ENCODE data around the gene NUP43. TPM values are rescaled to one million over a fixed set of nuclear protein-coding genes. Genes with fewer than 3 reads are reported as not detected.
"Not testable (repeated sequence)": the region's sequence is repeated elsewhere in the genome, so short reads cannot be mapped to it uniquely, and the experiment has no call there.

Gene NUP43
- total and polyA plus RNA-seq, 2 donors (not counting 1 experiment from before 2014, with no cell fraction given) = 12.9 to 75.7 TPM

- TF ChIP-seq EZH2 (IDR thresholded peaks at IDR 0.05; ENCODE audit: borderline replicate concordance, insufficient read depth, low read depth, low read length, poor library complexity, severe bottlenecking) = no peak
- TF ChIP-seq CTCF (IDR thresholded peaks at IDR 0.05) = no peak
- Histone ChIP-seq H3K27ac (ENCODE audit: low read length in 2 of 2) (peak within 1 kb of the TSS; percentile 74 to 80), H3K36me3 (replicated peaks in 1 of 2; ENCODE audit: control extremely low read depth in 1 of 2, control insufficient read depth in 1 of 2, extremely low read depth in 1 of 2, insufficient read depth in 2 of 2, low read length in 1 of 2) (no peaks in the 10 kb centered on the region), H3K27me3 (replicated peaks in 1 of 4; ENCODE audit: control extremely low read depth in 1 of 4, control insufficient read depth in 3 of 4, insufficient read depth in 4 of 4, low read length in 3 of 4) (no peaks in the 10 kb centered on the region), H3K9me3 (ENCODE audit: control extremely low read depth in 1 of 3, control insufficient read depth in 2 of 3, insufficient read depth in 1 of 3, low read length in 2 of 3) (no peaks in the 10 kb centered on the region), H3K79me2 (ENCODE audit: control insufficient read depth, insufficient read depth, low read length) (peaks cover 81% of the 10 kb centered on the region), H4K20me1 (ENCODE audit: control insufficient read depth, insufficient read depth, low read length, poor library complexity, severe bottlenecking) (peaks cover 23% of the 10 kb centered on the region), H3K9ac (ENCODE audit: low read length) (peak within 1 kb of the TSS; percentile 74), H3K4me1 (ENCODE audit: control insufficient read depth in 2 of 2, insufficient read depth in 2 of 2, low read length in 2 of 2) (peaks cover 23 to 29% of the 10 kb centered on the region in 2 donors), H2AFZ (ENCODE audit: insufficient read depth, low read depth, low read length, poor library complexity, severe bottlenecking) (peak within 1 kb of the TSS; percentile 92), H3K4me2 (replicated peaks; ENCODE audit: low read depth, low read length, poor library complexity, severe bottlenecking) (peak within 1 kb of the TSS; percentile 96), H3K4me3 (ENCODE audit: control extremely low read depth in 1 of 5, extremely low read depth in 1 of 5, insufficient read depth in 1 of 5, low read depth in 2 of 5, low read length in 4 of 5) (peak within 1 kb of the TSS; percentile 56 to 95 (median 92))
- DNase-seq = peak; percentile 93
- no peaks in the 10 kb centered on the region for H3K27me3 Mint-ChIP-seq
- no peaks in the 10 kb centered on the region for H3K9me3 Mint-ChIP-seq (ENCODE audit: insufficient read depth)
- WGBS (ENCODE audit: insufficient coverage) = under 1% methylated on average over 60 of the region's 60 CpGs
- peak within 1 kb of the TSS; percentile 90 for H3K4me3 Mint-ChIP-seq
- H3K4me1 Mint-ChIP-seq = peaks cover 32% of the 10 kb centered on the region
- intact Hi-C loops (cut with micrococcal nuclease) = loop anchor here (1.0 to 10.0 kb wide), 3 partner anchors 113 to 1705 kb away; partner anchors contain the start of genes LRP11 and RMND1
- peak; percentile 89 for ATAC-seq (ENCODE audit: low read depth)
- peak within 1 kb of the TSS; percentile 91 for H3K27ac Mint-ChIP-seq
- ChIA-PET POLR2A (interaction anchor here (0.7 kb wide), 1 partner anchor 98 kb away, joined by 4 read pairs; no protein-coding TSS in a partner anchor), CTCF (no interaction called here)
Measured at GRCh38 chr6:149749594-149750135, 3.3 kb upstream of the NUP43 start, which contains the start of gene PCMT1. Gene PCMT1, plus strand, starts transcription at chr6:149749741. Its CDS starts 161 bp downstream, at chr6:149749902.

- H3K36me3 ChIP-seq (replicated peaks in 1 of 2; ENCODE audit: control extremely low read depth in 1 of 2, control insufficient read depth in 1 of 2, extremely low read depth in 1 of 2, insufficient read depth in 2 of 2, low read length in 1 of 2); CTCF ChIA-PET; H3K9me3 Mint-ChIP-seq (ENCODE audit: insufficient read depth); H3K27me3 ChIP-seq (replicated peaks in 1 of 4; ENCODE audit: control extremely low read depth in 1 of 4, control insufficient read depth in 3 of 4, insufficient read depth in 4 of 4, low read length in 3 of 4); DNase-seq; H3K9me3 ChIP-seq (ENCODE audit: control extremely low read depth in 1 of 3, control insufficient read depth in 2 of 3, insufficient read depth in 1 of 3, low read length in 2 of 3); H3K27me3 Mint-ChIP-seq: not testable (repeated sequence)
- peaks cover 18% of the 10 kb centered on the region for H4K20me1 ChIP-seq (ENCODE audit: control insufficient read depth, insufficient read depth, low read length, poor library complexity, severe bottlenecking)
- peak overlapping the region; percentile 70 to 74 for H3K27ac ChIP-seq (ENCODE audit: low read length in 2 of 2)
- H3K79me2 ChIP-seq (ENCODE audit: control insufficient read depth, insufficient read depth, low read length) = peaks cover 81% of the 10 kb centered on the region
- H3K4me3 Mint-ChIP-seq = peak overlapping the region; percentile 90
- intact Hi-C loops (cut with micrococcal nuclease) = loop anchor here (1.0 to 10.0 kb wide), 3 partner anchors 113 to 1706 kb away; partner anchors contain the start of genes LRP11 and RMND1
- peak overlapping the region; percentile 74 for H3K9ac ChIP-seq (ENCODE audit: low read length)
- peaks cover 32% of the 10 kb centered on the region for H3K4me1 Mint-ChIP-seq
- H3K4me2 ChIP-seq (replicated peaks; ENCODE audit: low read depth, low read length, poor library complexity, severe bottlenecking) = peak overlapping the region; percentile 96
- peak overlapping the region; percentile 92 for H2AFZ ChIP-seq (ENCODE audit: insufficient read depth, low read depth, low read length, poor library complexity, severe bottlenecking)
- POLR2A ChIA-PET = interaction anchor here (0.7 kb wide), 1 partner anchor 98 kb away, joined by 4 read pairs; no protein-coding TSS in a partner anchor
- under 1% methylated on average over 25 of the region's 38 CpGs for WGBS (ENCODE audit: insufficient coverage)
- H3K4me3 ChIP-seq (ENCODE audit: control extremely low read depth in 1 of 5, extremely low read depth in 1 of 5, insufficient read depth in 1 of 5, low read depth in 2 of 5, low read length in 4 of 5) = peak overlapping the region in 4 of 5 experiments; percentile 81 to 95 (median 94)
- peak overlapping the region; percentile 91 for H3K27ac Mint-ChIP-seq
- ATAC-seq (ENCODE audit: low read depth) = peak; percentile 0
- peaks cover 23 to 29% of the 10 kb centered on the region in 2 donors for H3K4me1 ChIP-seq (ENCODE audit: control insufficient read depth in 2 of 2, insufficient read depth in 2 of 2, low read length in 2 of 2)
Measured at GRCh38 chr6:149749082-149749593, 2.8 kb upstream of the NUP43 start.

GRCh38 chr6:149745252-149745651, 1.1 kb downstream of the NUP43 start:
- H4K20me1 ChIP-seq (ENCODE audit: control insufficient read depth, insufficient read depth, low read length, poor library complexity, severe bottlenecking); H3K27ac ChIP-seq (ENCODE audit: low read length in 2 of 2); H2AFZ ChIP-seq (ENCODE audit: insufficient read depth, low read depth, low read length, poor library complexity, severe bottlenecking); DNase-seq; H3K27me3 Mint-ChIP-seq; POLR2A ChIA-PET; H3K27ac Mint-ChIP-seq; H3K9me3 Mint-ChIP-seq (ENCODE audit: insufficient read depth); ATAC-seq (ENCODE audit: low read depth); H3K27me3 ChIP-seq (replicated peaks in 1 of 4; ENCODE audit: control extremely low read depth in 1 of 4, control insufficient read depth in 3 of 4, insufficient read depth in 4 of 4, low read length in 3 of 4); H3K9me3 ChIP-seq (ENCODE audit: control extremely low read depth in 1 of 3, control insufficient read depth in 2 of 3, insufficient read depth in 1 of 3, low read length in 2 of 3): not testable (repeated sequence)
- H3K9ac ChIP-seq (ENCODE audit: low read length) = peak overlapping the region; percentile 79
- peaks cover 16 to 23% of the 10 kb centered on the region in 2 donors for H3K4me1 ChIP-seq (ENCODE audit: control insufficient read depth in 2 of 2, insufficient read depth in 2 of 2, low read length in 2 of 2)
- H3K4me2 ChIP-seq (replicated peaks; ENCODE audit: low read depth, low read length, poor library complexity, severe bottlenecking) = peak overlapping the region; percentile 77
- H3K4me3 ChIP-seq (ENCODE audit: control extremely low read depth in 1 of 5, extremely low read depth in 1 of 5, insufficient read depth in 1 of 5, low read depth in 2 of 5, low read length in 4 of 5) = peak overlapping the region in 3 of 5 experiments; percentile 80 to 97 (median 90)
- Mint-ChIP-seq H3K4me1 (peaks cover 22% of the 10 kb centered on the region), H3K4me3 (peak overlapping the region; percentile 96)
- CTCF ChIA-PET = interaction anchor here (0.7 kb wide), 1 partner anchor 72 kb away, joined by 3 read pairs; no protein-coding TSS in a partner anchor
- 100% methylated on average over 3 of the region's 10 CpGs for WGBS (ENCODE audit: insufficient coverage)
- peaks cover 2 to 31% of the 10 kb centered on the region in 2 experiments for H3K36me3 ChIP-seq (replicated peaks in 1 of 2; ENCODE audit: control extremely low read depth in 1 of 2, control insufficient read depth in 1 of 2, extremely low read depth in 1 of 2, insufficient read depth in 2 of 2, low read length in 1 of 2)
- intact Hi-C loops (cut with micrococcal nuclease) = loop anchor here (5.0 to 10.0 kb wide), 2 partner anchors 117 to 1710 kb away; partner anchors contain the start of genes LRP11 and RMND1
- H3K79me2 ChIP-seq (ENCODE audit: control insufficient read depth, insufficient read depth, low read length) = peaks cover 60% of the 10 kb centered on the region

Measured in B cell (primary cell).